WI38 (cell line): ENCODE results near the gene HOXD12.

Source experiments
- H3K4me3 ChIP-seq: 2 replicates; pipeline ENCODE4 v1.5.1; 2011; ENCODE audit warnings: low read depth, mild to moderate bottlenecking, control low read depth, low read length
- CTCF ChIP-seq: IDR thresholded peaks from 2 replicates; pipeline ENCODE4 v1.5.1; 2012; ENCODE audit warnings: low read depth, mild to moderate bottlenecking, control low read depth, low read length

The HOXD12 gene

GRCh38 chr2:176130957-176131847 lies 31.6 kb downstream of the HOXD12 start:
- no peak for TF ChIP-seq CTCF
- no peak overlapping the region; the same call in 1 of the 2 replicates for H3K4me3 ChIP-seq

DNA sequence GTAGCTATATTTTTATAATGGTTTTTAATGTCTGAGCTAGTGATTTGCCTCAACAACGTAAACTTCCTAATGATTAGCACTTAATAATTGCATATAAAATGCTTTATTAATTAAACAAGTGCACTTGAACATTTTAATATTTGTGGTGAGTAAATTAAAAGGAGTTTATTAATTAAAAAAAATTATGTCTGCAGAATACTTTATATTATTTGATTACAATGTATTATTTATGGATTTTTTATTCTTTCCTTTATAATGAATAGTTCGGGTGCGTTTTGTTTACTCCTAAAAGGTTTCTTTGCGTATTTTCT lies 32.2 kb downstream of the HOXD12 start:
- no peak overlapping the region for H3K4me3 ChIP-seq
- no peak for TF ChIP-seq CTCF

- peak overlapping the region; percentile 38 for H3K4me3 ChIP-seq
- no peak; the same call in 1 of the 2 replicates for TF ChIP-seq CTCF
These were observed 32.9 kb downstream of the HOXD12 start for GRCh38 chr2:176132205-176133171.

DNA sequence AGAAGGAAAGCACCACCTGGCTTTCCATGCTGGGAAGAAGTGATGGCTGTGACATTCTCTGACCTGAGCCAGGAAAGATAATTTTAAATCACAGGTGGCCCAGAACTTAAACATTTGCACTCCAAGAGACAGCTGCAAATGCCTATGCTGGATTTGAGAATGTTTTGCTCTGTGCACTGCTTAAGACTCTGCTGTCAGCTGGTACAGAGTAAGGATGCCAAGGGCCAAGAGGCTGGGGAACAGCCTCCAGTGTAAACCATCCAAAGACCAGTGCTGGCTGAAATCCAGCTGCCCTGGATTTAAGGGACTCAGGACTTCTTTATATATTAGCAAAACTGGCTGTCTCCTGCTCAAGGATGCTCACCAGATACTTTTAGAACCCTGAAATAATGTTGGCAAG lies 33.8 kb downstream of the HOXD12 start:
- H3K4me3 ChIP-seq: no peak overlapping the region
- TF ChIP-seq CTCF: no peak

- H3K4me3 ChIP-seq: no peak overlapping the region
- no peak for TF ChIP-seq CTCF
These were observed 34.4 kb downstream of the HOXD12 start for GRCh38 chr2:176134035-176134434.

GRCh38 chr2:176135035-176135440 lies 35.4 kb downstream of the HOXD12 start:
- TF ChIP-seq CTCF: no peak
- no peak overlapping the region for H3K4me3 ChIP-seq
